HepG2 (cell line): ENCODE data around the gene ICAM5. TPM values are rescaled to one million over a fixed set of nuclear protein-coding genes. Genes with fewer than 3 reads are reported as not detected.
A peak's percentile ranks its signal among the peaks of the same experiment; 100 is the strongest.

Source experiments
- FOXM1 ChIP-seq: sonication (generic); formaldehyde crosslinking; IDR thresholded peaks from 2 replicates; pipeline ENCODE4 v1.5.0; 2020; ENCODE audit warnings: missing genetic modification reagents
- GFI1 ChIP-seq: sonication (generic); formaldehyde crosslinking; IDR thresholded peaks from 2 replicates; pipeline ENCODE4 v1.5.0; 2020; ENCODE audit warnings: missing genetic modification reagents, mild to moderate bottlenecking, borderline replicate concordance
- HOXA3 ChIP-seq: sonication (generic); formaldehyde crosslinking; IDR thresholded peaks from 2 replicates; pipeline ENCODE4 v1.5.0; 2020; ENCODE audit warnings: missing genetic modification reagents
- KAT8 ChIP-seq: IDR thresholded peaks from 2 replicates; pipeline ENCODE4 v1.6.1; 2016; ENCODE audit warnings: missing genetic modification reagents, missing compliant biosample characterization
- MTA1 ChIP-seq: sonication (generic); formaldehyde crosslinking; IDR thresholded peaks from 2 replicates; pipeline ENCODE4 v1.4.0; 2020; ENCODE audit warnings: missing genetic modification reagents, mild to moderate bottlenecking, borderline replicate concordance
- PAWR ChIP-seq: sonication (generic); formaldehyde crosslinking; IDR thresholded peaks from 2 replicates; pipeline ENCODE4 v1.4.0; 2020; ENCODE audit warnings: missing genetic modification reagents, mild to moderate bottlenecking, borderline replicate concordance
- PITX1 ChIP-seq: sonication (generic); formaldehyde crosslinking; IDR thresholded peaks from 2 replicates; pipeline ENCODE4 v1.5.1; 2020; ENCODE audit warnings: mild to moderate bottlenecking, missing genetic modification reagents
- THYN1 ChIP-seq: sonication (generic); formaldehyde crosslinking; IDR thresholded peaks from 2 replicates; pipeline ENCODE4 v1.8.1; 2023; ENCODE audit warnings: low read depth, mild to moderate bottlenecking, moderate library complexity, missing genetic modification reagents, borderline replicate concordance
- ZFX ChIP-seq: sonication (generic); formaldehyde crosslinking; IDR thresholded peaks from 2 replicates; pipeline ENCODE4 v1.4.0; 2020; ENCODE audit warnings: mild to moderate bottlenecking, low read depth, missing genetic modification reagents, moderate library complexity
- ZNF20 ChIP-seq: sonication (generic); formaldehyde crosslinking; IDR thresholded peaks from 2 replicates; pipeline ENCODE4 v1.4.0; 2020; ENCODE audit warnings: mild to moderate bottlenecking, moderate library complexity, missing genetic modification reagents
- ZNF296 ChIP-seq: sonication (generic); formaldehyde crosslinking; conservative IDR thresholded peaks from 2 replicates; pipeline ENCODE4 v1.5.0; 2020; ENCODE audit warnings: mild to moderate bottlenecking, missing genetic modification reagents
- ZNF468 ChIP-seq: sonication (generic); formaldehyde crosslinking; IDR thresholded peaks from 2 replicates; pipeline ENCODE4 v1.8.0; 2022; ENCODE audit warnings: mild to moderate bottlenecking, moderate library complexity, missing genetic modification reagents
- ZNF629 ChIP-seq: sonication (generic); formaldehyde crosslinking; conservative IDR thresholded peaks from 2 replicates; pipeline ENCODE4 v1.5.0; 2020; ENCODE audit warnings: missing genetic modification reagents
- ZSCAN29 ChIP-seq: sonication (generic); formaldehyde crosslinking; conservative IDR thresholded peaks from 2 replicates; pipeline ENCODE4 v1.4.0; 2020; ENCODE audit warnings: mild to moderate bottlenecking, missing genetic modification reagents
- ZSCAN30 ChIP-seq: sonication (generic); formaldehyde crosslinking; IDR thresholded peaks from 2 replicates; pipeline ENCODE4 v1.5.0; 2020; ENCODE audit warnings: mild to moderate bottlenecking, missing genetic modification reagents
- polyA plus RNA-seq, 8 experiments: library from polyadenylated mRNA; depleted of rRNA in 3 of 8; stranded (reverse) in 7 of 8; unstranded in 1 of 8; fragments of >200 nt; fragmentation: Illumina TruSeq in 4 of 8; extraction: Trizol in 4 of 8; gene quantifications; 2 replicates each; pipeline versions ENCODE4 v1.2.1 to v1.2.3, GENCODE V29; 2011 to 2016; ENCODE audit warnings: low read depth in 4 of 8, missing spikeins in 1 of 8, mixed read lengths in 1 of 8; ENCODE audit not compliant: insufficient read depth in 1 of 8
- total RNA-seq, 5 experiments: library from RNA; depleted of rRNA; stranded (reverse); fragments of >200 nt; fragmentation: Illumina TruSeq; extraction: Trizol; gene quantifications; 2 replicates each; pipeline ENCODE4 v1.2.3, GENCODE V29; 2016; ENCODE audit warnings: low read depth in 1 of 5
- TF ChIP-seq, protein P1 (sequence below): fragments of 450-650 bp; IDR thresholded peaks from 2 replicates; pipeline ENCODE4 v1.6.1; 2017; ENCODE audit warnings: mild to moderate bottlenecking
- TF ChIP-seq, protein P2 (sequence below): sonication (generic); formaldehyde crosslinking; IDR thresholded peaks from 2 replicates; pipeline ENCODE4 v1.5.0; 2020; ENCODE audit warnings: mild to moderate bottlenecking, missing genetic modification reagents, borderline replicate concordance
- TF ChIP-seq, protein P3 (sequence below): sonication (generic); formaldehyde crosslinking; IDR thresholded peaks from 2 replicates; pipeline ENCODE4 v1.4.0; 2020; ENCODE audit warnings: low read depth, mild to moderate bottlenecking, missing genetic modification reagents
- TF ChIP-seq, protein P4 (sequence below): sonication (generic); formaldehyde crosslinking; IDR thresholded peaks from 2 replicates; pipeline ENCODE4 v1.8.0; 2022; ENCODE audit warnings: missing genetic modification reagents, mild to moderate bottlenecking, inconsistent platforms, borderline replicate concordance

Gene ICAM5
- total and polyA plus RNA-seq, 2 of the 13 experiments (the other 11 are each of a cell fraction or from before 2014, with no cell fraction given) = 0.46 to 1.6 TPM

DNA sequence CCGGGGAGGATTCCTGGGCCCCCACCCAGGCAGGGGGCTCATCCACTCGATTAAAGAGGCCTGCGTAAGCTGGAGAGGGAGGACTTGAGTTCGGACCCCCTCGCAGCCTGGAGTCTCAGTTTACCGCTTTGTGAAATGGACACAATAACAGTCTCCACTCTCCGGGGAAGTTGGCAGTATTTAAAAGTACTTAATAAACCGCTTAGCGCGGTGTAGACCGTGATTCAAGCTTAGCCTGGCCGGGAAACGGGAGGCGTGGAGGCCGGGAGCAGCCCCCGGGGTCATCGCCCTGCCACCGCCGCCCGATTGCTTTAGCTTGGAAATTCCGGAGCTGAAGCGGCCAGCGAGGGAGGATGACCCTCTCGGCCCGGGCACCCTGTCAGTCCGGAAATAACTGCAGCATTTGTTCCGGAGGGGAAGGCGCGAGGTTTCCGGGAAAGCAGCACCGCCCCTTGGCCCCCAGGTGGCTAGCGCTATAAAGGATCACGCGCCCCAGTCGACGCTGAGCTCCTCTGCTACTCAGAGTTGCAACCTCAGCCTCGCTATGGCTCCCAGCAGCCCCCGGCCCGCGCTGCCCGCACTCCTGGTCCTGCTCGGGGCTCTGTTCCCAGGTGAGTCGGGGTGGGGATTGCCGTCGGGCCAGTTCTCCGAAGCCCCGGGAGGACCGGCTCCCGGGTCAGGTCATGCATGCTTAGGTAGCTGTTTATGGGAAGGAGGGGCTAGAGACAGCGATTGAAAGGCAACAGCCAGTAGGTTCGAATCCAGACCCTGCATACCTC, 18.9 kb upstream of the ICAM5 start, which contains the start of gene ICAM1 (continued):
- TF ChIP-seq, protein P1, sequence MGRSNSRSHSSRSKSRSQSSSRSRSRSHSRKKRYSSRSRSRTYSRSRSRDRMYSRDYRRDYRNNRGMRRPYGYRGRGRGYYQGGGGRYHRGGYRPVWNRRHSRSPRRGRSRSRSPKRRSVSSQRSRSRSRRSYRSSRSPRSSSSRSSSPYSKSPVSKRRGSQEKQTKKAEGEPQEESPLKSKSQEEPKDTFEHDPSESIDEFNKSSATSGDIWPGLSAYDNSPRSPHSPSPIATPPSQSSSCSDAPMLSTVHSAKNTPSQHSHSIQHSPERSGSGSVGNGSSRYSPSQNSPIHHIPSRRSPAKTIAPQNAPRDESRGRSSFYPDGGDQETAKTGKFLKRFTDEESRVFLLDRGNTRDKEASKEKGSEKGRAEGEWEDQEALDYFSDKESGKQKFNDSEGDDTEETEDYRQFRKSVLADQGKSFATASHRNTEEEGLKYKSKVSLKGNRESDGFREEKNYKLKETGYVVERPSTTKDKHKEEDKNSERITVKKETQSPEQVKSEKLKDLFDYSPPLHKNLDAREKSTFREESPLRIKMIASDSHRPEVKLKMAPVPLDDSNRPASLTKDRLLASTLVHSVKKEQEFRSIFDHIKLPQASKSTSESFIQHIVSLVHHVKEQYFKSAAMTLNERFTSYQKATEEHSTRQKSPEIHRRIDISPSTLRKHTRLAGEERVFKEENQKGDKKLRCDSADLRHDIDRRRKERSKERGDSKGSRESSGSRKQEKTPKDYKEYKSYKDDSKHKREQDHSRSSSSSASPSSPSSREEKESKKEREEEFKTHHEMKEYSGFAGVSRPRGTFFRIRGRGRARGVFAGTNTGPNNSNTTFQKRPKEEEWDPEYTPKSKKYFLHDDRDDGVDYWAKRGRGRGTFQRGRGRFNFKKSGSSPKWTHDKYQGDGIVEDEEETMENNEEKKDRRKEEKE = no peak
- TF ChIP-seq MTA1 (CRISPR knock-in tag) (0 out of 2 replicates have a peak, but pooled peaks have one; percentile 26), KAT8 (CRISPR knock-in tag) (peak; percentile 92), PAWR (CRISPR knock-in tag) (no peak), ZNF296 (CRISPR knock-in tag) (no peak), ZNF629 (peak; percentile 99), ZFX (CRISPR knock-in tag) (peak; percentile 55; the same call in 1 of the 2 replicates), ZSCAN29 (peak; percentile 98), THYN1 (CRISPR knock-in tag) (no peak), HOXA3 (CRISPR knock-in tag) (peak; percentile 81), ZNF20 (CRISPR knock-in tag) (peak; percentile 68; the same call in 1 of the 2 replicates), ZSCAN30 (peak; percentile 90), PITX1 (peak; percentile 65; the same call in 1 of the 2 replicates), FOXM1 (CRISPR knock-in tag) (no peak), GFI1 (CRISPR knock-in tag) (peak; percentile 88), ZNF468 (no peak)
- TF ChIP-seq, protein P2, sequence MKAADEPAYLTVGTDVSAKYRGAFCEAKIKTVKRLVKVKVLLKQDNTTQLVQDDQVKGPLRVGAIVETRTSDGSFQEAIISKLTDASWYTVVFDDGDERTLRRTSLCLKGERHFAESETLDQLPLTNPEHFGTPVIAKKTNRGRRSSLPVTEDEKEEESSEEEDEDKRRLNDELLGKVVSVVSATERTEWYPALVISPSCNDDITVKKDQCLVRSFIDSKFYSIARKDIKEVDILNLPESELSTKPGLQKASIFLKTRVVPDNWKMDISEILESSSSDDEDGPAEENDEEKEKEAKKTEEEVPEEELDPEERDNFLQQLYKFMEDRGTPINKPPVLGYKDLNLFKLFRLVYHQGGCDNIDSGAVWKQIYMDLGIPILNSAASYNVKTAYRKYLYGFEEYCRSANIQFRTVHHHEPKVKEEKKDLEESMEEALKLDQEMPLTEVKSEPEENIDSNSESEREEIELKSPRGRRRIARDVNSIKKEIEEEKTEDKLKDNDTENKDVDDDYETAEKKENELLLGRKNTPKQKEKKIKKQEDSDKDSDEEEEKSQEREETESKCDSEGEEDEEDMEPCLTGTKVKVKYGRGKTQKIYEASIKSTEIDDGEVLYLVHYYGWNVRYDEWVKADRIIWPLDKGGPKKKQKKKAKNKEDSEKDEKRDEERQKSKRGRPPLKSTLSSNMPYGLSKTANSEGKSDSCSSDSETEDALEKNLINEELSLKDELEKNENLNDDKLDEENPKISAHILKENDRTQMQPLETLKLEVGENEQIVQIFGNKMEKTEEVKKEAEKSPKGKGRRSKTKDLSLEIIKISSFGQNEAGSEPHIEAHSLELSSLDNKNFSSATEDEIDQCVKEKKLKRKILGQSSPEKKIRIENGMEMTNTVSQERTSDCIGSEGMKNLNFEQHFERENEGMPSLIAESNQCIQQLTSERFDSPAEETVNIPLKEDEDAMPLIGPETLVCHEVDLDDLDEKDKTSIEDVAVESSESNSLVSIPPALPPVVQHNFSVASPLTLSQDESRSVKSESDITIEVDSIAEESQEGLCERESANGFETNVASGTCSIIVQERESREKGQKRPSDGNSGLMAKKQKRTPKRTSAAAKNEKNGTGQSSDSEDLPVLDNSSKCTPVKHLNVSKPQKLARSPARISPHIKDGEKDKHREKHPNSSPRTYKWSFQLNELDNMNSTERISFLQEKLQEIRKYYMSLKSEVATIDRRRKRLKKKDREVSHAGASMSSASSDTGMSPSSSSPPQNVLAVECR (CRISPR knock-in tag) = peak; percentile 94
- TF ChIP-seq, protein P3, sequence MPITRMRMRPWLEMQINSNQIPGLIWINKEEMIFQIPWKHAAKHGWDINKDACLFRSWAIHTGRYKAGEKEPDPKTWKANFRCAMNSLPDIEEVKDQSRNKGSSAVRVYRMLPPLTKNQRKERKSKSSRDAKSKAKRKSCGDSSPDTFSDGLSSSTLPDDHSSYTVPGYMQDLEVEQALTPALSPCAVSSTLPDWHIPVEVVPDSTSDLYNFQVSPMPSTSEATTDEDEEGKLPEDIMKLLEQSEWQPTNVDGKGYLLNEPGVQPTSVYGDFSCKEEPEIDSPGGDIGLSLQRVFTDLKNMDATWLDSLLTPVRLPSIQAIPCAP = no peak
- TF ChIP-seq, protein P4, sequence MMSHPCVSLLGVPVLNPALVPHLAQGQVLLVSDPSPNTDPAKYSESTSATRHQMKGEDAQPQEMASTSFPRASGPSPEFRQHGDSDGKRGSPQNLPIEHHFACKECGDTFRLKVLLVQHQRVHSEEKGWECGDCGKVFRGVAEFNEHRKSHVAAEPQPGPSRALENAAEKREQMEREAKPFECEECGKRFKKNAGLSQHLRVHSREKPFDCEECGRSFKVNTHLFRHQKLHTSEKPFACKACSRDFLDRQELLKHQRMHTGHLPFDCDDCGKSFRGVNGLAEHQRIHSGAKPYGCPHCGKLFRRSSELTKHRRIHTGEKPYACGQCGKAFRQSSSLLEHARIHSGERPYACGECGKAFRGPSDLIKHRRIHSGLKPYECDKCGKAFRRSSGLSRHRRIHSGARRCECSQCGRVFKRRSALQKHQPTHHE (CRISPR knock-in tag) = peak; percentile 72; the same call in 1 of the 2 replicates
